ENCODE data around the gene TMCO6.
"Not testable (repeated sequence)": the region's sequence is repeated elsewhere in the genome, so short reads cannot be mapped to it uniquely, and the experiment has no call there.

- TF ChIP-seq POLR2A, CTCF (IDR thresholded peaks at IDR 0.05): not testable (repeated sequence)
These were observed 46.2 kb upstream of the TMCO6 start for GRCh38 chr5:140593070-140593469.
